SK-N-SH (cell line): Measurements from ENCODE around the gene SV2C. TPM values are rescaled to one million over a fixed set of nuclear protein-coding genes. Genes with fewer than 3 reads are reported as not detected.

ENCODE experiments used
- CTCF ChIA-PET: fragments of 300-600, 350-600 bp; formaldehyde crosslinking; extraction: SDS; loops from one replicate; lab custom pipeline; 2021; lab: Yijun Ruan, JAX
- POLR2A ChIA-PET: fragments of 350-600 bp; sonication (Branson Sonifier 250); formaldehyde crosslinking; extraction: SDS; loops from one replicate; lab custom pipeline; 2020; ENCODE audit warnings: antibody characterized with exemption, inconsistent platforms; lab: Yijun Ruan, JAX
- DNase-seq: peaks from one replicate; pipeline ENCODE4 v3.0.0; 2012
- H2AFZ ChIP-seq: fragments of 200-600 bp; sonication (generic); 2 replicates; pipeline ENCODE4 v1.8.1; 2016; ENCODE audit warnings: antibody characterized with exemption, mild to moderate bottlenecking, low read depth
- H3F3A ChIP-seq: fragments of 200-600 bp; sonication (generic); replicated peaks from 2 replicates; pipeline ENCODE3; 2016; ENCODE audit warnings: antibody characterized with exemption, mild to moderate bottlenecking; ENCODE audit not compliant: insufficient read depth
- H3K27ac ChIP-seq, 2 experiments: fragments of 200-500 bp in 1 of 2; fragments of 200-600 bp in 1 of 2; sonication (Bioruptor generic) in 1 of 2; sonication (generic), shearing (Covaris generic) in 1 of 2; 2 replicates each; pipeline versions ENCODE4 v1.5.1 to v1.6.1; 2014 to 2016; ENCODE audit warnings: low read depth in 2 of 2, inconsistent platforms in 1 of 2, low read length in 1 of 2, mild to moderate bottlenecking in 1 of 2, mixed read lengths in 1 of 2
- H3K27me3 ChIP-seq: fragments of 200-600 bp; sonication (generic), shearing (Covaris generic); 2 replicates; pipeline ENCODE4 v1.6.1; 2016; ENCODE audit warnings: mixed run types; ENCODE audit not compliant: insufficient read depth
- H3K36me3 ChIP-seq, 2 experiments: fragments of 200-500 bp in 1 of 2; fragments of 200-600 bp in 1 of 2; sonication (Bioruptor generic) in 1 of 2; sonication (generic) in 1 of 2; replicated peaks in 1 of 2; 2 replicates each; pipeline versions ENCODE3 to v1.5.1; 2014 to 2016; ENCODE audit warnings: low read length in 1 of 2, mild to moderate bottlenecking in 1 of 2; ENCODE audit not compliant: insufficient read depth in 2 of 2, control insufficient read depth in 1 of 2
- H3K4me1 ChIP-seq, 2 experiments: fragments of 200-500 bp in 1 of 2; fragments of 200-600 bp in 1 of 2; sonication (Bioruptor generic) in 1 of 2; sonication (generic), shearing (Covaris generic) in 1 of 2; 2 replicates each; pipeline versions ENCODE4 v1.5.1 to v1.6.1; 2014 to 2016; ENCODE audit warnings: low read depth in 1 of 2, low read length in 1 of 2, mixed run types in 1 of 2; ENCODE audit not compliant: insufficient read depth in 2 of 2, control insufficient read depth in 1 of 2
- H3K4me2 ChIP-seq: fragments of 200-600 bp; sonication (generic), shearing (Covaris generic); 2 replicates; pipeline ENCODE4 v1.6.1; 2017; ENCODE audit warnings: mixed run types
- H3K4me3 ChIP-seq, 2 experiments: fragments of 200-500 bp in 1 of 2; fragments of 200-600 bp in 1 of 2; sonication (Bioruptor generic) in 1 of 2; sonication (generic), shearing (Covaris generic) in 1 of 2; 2 replicates each; pipeline versions ENCODE4 v1.5.1 to v1.8.1; 2014 to 2016; ENCODE audit warnings: low read depth in 2 of 2, inconsistent platforms in 1 of 2, low read length in 1 of 2, mild to moderate bottlenecking in 1 of 2, mixed read lengths in 1 of 2, moderate library complexity in 1 of 2
- H3K79me2 ChIP-seq: fragments of 200-600 bp; sonication (generic); 2 replicates; pipeline ENCODE4 v1.8.1; 2017; ENCODE audit warnings: mild to moderate bottlenecking; ENCODE audit not compliant: insufficient read depth
- H3K9ac ChIP-seq: fragments of 200-600 bp; sonication (generic); 2 replicates; pipeline ENCODE4 v1.6.1; 2017; ENCODE audit warnings: mixed run types
- H3K9me2 ChIP-seq: fragments of 200-600 bp; sonication (generic); 2 replicates; pipeline ENCODE4 v1.6.1; 2017; ENCODE audit warnings: mixed run types
- H3K9me3 ChIP-seq: fragments of 200-600 bp; sonication (generic); 2 replicates; pipeline ENCODE4 v1.6.1; 2017; ENCODE audit warnings: mixed run types, mild to moderate bottlenecking, moderate library complexity
- H4K20me1 ChIP-seq: fragments of 200-600 bp; sonication (generic); 2 replicates; pipeline ENCODE4 v1.6.1; 2017; ENCODE audit warnings: mild to moderate bottlenecking, mixed run types; ENCODE audit not compliant: insufficient read depth
- CHD2 ChIP-seq: fragments of 150-350 bp; IDR thresholded peaks from 2 replicates; pipeline ENCODE4 v1.6.1; 2018; ENCODE audit warnings: low read length; ENCODE audit not compliant: partially characterized antibody
- ELF1 ChIP-seq: IDR thresholded peaks from 2 replicates; pipeline ENCODE4 v1.4.0; 2012
- EZH2phosphoT487 ChIP-seq: fragments of 200-600 bp; sonication (generic); IDR thresholded peaks from 2 replicates; pipeline ENCODE4 v1.6.1; 2017; ENCODE audit warnings: low read depth, mixed run types, mild to moderate bottlenecking, antibody characterized with exemption, moderate library complexity, borderline replicate concordance
- FOSL2 ChIP-seq: IDR thresholded peaks from 2 replicates; pipeline ENCODE4 v1.4.0; 2012; ENCODE audit warnings: low read depth, mild to moderate bottlenecking, moderate library complexity, borderline replicate concordance
- FOXJ3 ChIP-seq: sonication (generic); formaldehyde crosslinking; IDR thresholded peaks from 2 replicates; pipeline ENCODE4 v1.5.1; 2020; ENCODE audit warnings: mild to moderate bottlenecking, missing genetic modification reagents
- FOXM1 ChIP-seq: IDR thresholded peaks from 2 replicates; pipeline ENCODE4 v1.4.0; 2012; ENCODE audit warnings: low read depth, mild to moderate bottlenecking
- GABPA ChIP-seq: IDR thresholded peaks from 2 replicates; pipeline ENCODE4 v1.4.0; 2012; ENCODE audit warnings: low read depth, mild to moderate bottlenecking
- GATA2 ChIP-seq: sonication (generic); formaldehyde crosslinking; IDR thresholded peaks from 2 replicates; pipeline ENCODE4 v1.5.0; 2020; ENCODE audit warnings: mild to moderate bottlenecking, missing genetic modification reagents
- JUND ChIP-seq: IDR thresholded peaks from 2 replicates; pipeline ENCODE4 v1.4.0; 2012
- MEF2A ChIP-seq: IDR thresholded peaks from 2 replicates; pipeline ENCODE4 v1.4.0; 2012; ENCODE audit warnings: low read depth, borderline replicate concordance
- MXI1 ChIP-seq: IDR thresholded peaks from 2 replicates; pipeline ENCODE4 v1.6.1; 2012; ENCODE audit warnings: mild to moderate bottlenecking, low read depth, low read length, improper control_type of control experiment
- NRF1 ChIP-seq: IDR thresholded peaks from 2 replicates; pipeline ENCODE4 v1.6.1; 2012; ENCODE audit warnings: low read depth, mild to moderate bottlenecking, low read length
- POLR2AphosphoS5 ChIP-seq: IDR thresholded peaks from 2 replicates; pipeline ENCODE4 v1.6.1; 2012; ENCODE audit warnings: low read depth, low read length
- RAD21 ChIP-seq: IDR thresholded peaks from 2 replicates; pipeline ENCODE4 v1.6.1; 2012; ENCODE audit warnings: mild to moderate bottlenecking, low read length
- RCOR1 ChIP-seq: fragments of 150-350 bp; IDR thresholded peaks from 2 replicates; pipeline ENCODE4 v1.6.1; 2017; ENCODE audit warnings: antibody characterized with exemption, low read length
- RFX5 ChIP-seq: IDR thresholded peaks from 2 replicates; pipeline ENCODE4 v1.6.1; 2012; ENCODE audit warnings: mild to moderate bottlenecking, improper control_type of control experiment, low read length
- YY1 ChIP-seq: IDR thresholded peaks from 2 replicates; pipeline ENCODE4 v1.4.0; 2012; ENCODE audit warnings: low read depth, mild to moderate bottlenecking
- WGBS: methylation state at CpG from one replicate; pipeline ENCODE4 v1.1.6; 2017; ENCODE audit warnings: low lambda C conversion rate; 5-methylcytosine and 5-hydroxymethylcytosine counted together
- polyA plus RNA-seq, 3 experiments: library from polyadenylated mRNA; depleted of rRNA; stranded (reverse); fragments of >200 nt; gene quantifications; 2 replicates each; pipeline ENCODE4 v1.2.3, GENCODE V29; 2012
- TF ChIP-seq, protein P1 (sequence below): IDR thresholded peaks from 2 replicates; pipeline ENCODE4 v1.4.0; 2012; ENCODE audit warnings: low read depth
- TF ChIP-seq, protein P2 (sequence below): IDR thresholded peaks from 2 replicates; pipeline ENCODE4 v1.4.0; 2012; ENCODE audit warnings: low read depth, borderline replicate concordance
- TF ChIP-seq, protein P3 (sequence below): IDR thresholded peaks from 2 replicates; pipeline ENCODE4 v1.6.1; 2012; ENCODE audit warnings: mild to moderate bottlenecking, low read depth, low read length, moderate library complexity
- TF ChIP-seq, protein P4 (sequence below): IDR thresholded peaks from 2 replicates; pipeline ENCODE4; 2012

SV2C gene
- polyA plus RNA-seq, 1 of the 3 experiments (the other 2 are of a cell fraction) = 0.05 TPM

DNA sequence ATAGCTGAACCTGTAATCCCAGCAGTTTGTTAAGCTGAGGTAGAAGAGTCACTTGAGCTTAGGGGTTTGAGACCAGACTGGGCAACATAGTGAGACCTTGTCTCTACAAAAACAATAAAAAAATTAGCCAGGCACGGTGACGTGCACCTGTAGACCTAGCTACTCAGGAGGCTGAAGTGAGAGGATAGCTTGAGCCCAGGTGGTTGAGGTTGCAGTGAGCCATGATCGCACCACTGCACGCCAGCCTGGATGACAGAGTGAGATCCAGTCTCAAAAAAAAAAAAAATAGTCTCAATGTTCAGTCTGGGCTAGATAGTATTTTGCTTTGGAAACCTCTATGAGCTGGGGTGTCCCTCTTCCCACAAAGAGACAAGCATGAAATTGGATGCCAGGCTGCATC, 268.0 kb downstream of the SV2C start:
- ChIA-PET POLR2A (no interaction called here), CTCF (interaction anchor here (1.2 to 1.4 kb wide), 2 partner anchors 13 to 193 kb away, joined by 3 to 4 read pairs; no protein-coding TSS in a partner anchor)
- H3K27me3 ChIP-seq = no peaks in the 10 kb centered on the region
- no peaks in the 10 kb centered on the region for H3K4me1 ChIP-seq
- no peak overlapping the region for H2AFZ ChIP-seq
- H3K9me2 ChIP-seq = no peaks in the 10 kb centered on the region
- no peak for DNase-seq
- no peak overlapping the region for H3K27ac ChIP-seq
- H3K9me3 ChIP-seq = no peaks in the 10 kb centered on the region
- no peaks in the 10 kb centered on the region for H3F3A ChIP-seq
- H3K4me2 ChIP-seq = no peak overlapping the region
- no peak overlapping the region for H3K4me3 ChIP-seq
- WGBS = 58% methylated on average over 4 of the region's 4 CpGs
- TF ChIP-seq POLR2AphosphoS5 (no peak), ELF1 (no peak), MEF2A (no peak), GABPA (no peak), MXI1 (no peak), NRF1 (no peak), GATA2 (CRISPR knock-in tag) (no peak), FOSL2 (no peak)
- TF ChIP-seq, protein P1, sequence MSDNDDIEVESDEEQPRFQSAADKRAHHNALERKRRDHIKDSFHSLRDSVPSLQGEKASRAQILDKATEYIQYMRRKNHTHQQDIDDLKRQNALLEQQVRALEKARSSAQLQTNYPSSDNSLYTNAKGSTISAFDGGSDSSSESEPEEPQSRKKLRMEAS = no peak
- TF ChIP-seq, protein P2, sequence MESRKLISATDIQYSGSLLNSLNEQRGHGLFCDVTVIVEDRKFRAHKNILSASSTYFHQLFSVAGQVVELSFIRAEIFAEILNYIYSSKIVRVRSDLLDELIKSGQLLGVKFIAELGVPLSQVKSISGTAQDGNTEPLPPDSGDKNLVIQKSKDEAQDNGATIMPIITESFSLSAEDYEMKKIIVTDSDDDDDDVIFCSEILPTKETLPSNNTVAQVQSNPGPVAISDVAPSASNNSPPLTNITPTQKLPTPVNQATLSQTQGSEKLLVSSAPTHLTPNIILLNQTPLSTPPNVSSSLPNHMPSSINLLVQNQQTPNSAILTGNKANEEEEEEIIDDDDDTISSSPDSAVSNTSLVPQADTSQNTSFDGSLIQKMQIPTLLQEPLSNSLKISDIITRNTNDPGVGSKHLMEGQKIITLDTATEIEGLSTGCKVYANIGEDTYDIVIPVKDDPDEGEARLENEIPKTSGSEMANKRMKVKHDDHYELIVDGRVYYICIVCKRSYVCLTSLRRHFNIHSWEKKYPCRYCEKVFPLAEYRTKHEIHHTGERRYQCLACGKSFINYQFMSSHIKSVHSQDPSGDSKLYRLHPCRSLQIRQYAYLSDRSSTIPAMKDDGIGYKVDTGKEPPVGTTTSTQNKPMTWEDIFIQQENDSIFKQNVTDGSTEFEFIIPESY = no peak
- no peak overlapping the region for H3K9ac ChIP-seq
- no peaks in the 10 kb centered on the region for H3K36me3 ChIP-seq
- H3K79me2 ChIP-seq = no peaks in the 10 kb centered on the region
- no peaks in the 10 kb centered on the region for H4K20me1 ChIP-seq

DNA sequence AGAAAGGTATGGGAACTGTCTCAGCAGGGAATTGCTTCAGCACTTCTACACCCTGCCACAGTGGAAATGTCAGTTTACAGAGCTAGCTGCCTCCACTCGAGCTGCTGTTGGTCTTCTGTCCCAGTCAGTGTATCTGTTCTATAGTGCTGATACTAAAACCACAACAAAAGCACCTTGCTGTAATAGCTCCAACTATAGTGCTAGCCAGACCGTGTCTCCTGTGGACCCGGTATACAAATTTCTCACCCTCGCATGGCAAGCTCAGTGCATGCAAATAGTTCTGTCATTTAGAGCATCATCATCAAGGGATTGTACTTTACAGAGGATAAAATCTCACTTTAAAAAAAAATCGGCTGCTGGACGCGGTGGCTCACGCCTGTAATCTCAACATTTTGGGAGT, 268.4 kb downstream of the SV2C start:
- H4K20me1 ChIP-seq = no peaks in the 10 kb centered on the region
- H3K9me2 ChIP-seq = no peaks in the 10 kb centered on the region
- ChIA-PET POLR2A (interaction anchor here (0.6 kb wide), 1 partner anchor 33 kb away, joined by 3 read pairs; no protein-coding TSS in a partner anchor), CTCF (interaction anchor here (0.7 to 1.4 kb wide), 4 partner anchors 10 to 423 kb away, joined by 3 to 4 read pairs (median 4); no protein-coding TSS in a partner anchor)
- no peaks in the 10 kb centered on the region for H3K4me1 ChIP-seq
- DNase-seq = no peak
- H3K27ac ChIP-seq = no peak overlapping the region
- no peaks in the 10 kb centered on the region for H3F3A ChIP-seq
- no peaks in the 10 kb centered on the region for H3K36me3 ChIP-seq
- H3K4me3 ChIP-seq = no peak overlapping the region
- H3K9me3 ChIP-seq = no peaks in the 10 kb centered on the region
- H3K4me2 ChIP-seq = no peak overlapping the region
- 81% methylated on average over 8 of the region's 8 CpGs for WGBS
- no peak overlapping the region for H2AFZ ChIP-seq
- no peaks in the 10 kb centered on the region for H3K27me3 ChIP-seq
- no peaks in the 10 kb centered on the region for H3K79me2 ChIP-seq
- no peak overlapping the region for H3K9ac ChIP-seq
- TF ChIP-seq MXI1 (no peak), FOXM1 (no peak), FOSL2 (no peak), MEF2A (no peak), JUND (no peak), ELF1 (no peak), FOXJ3 (no peak), RFX5 (no peak), RCOR1 (no peak), YY1 (no peak), EZH2phosphoT487 (no peak), CHD2 (no peak), RAD21 (no peak)
- TF ChIP-seq, protein P3, sequence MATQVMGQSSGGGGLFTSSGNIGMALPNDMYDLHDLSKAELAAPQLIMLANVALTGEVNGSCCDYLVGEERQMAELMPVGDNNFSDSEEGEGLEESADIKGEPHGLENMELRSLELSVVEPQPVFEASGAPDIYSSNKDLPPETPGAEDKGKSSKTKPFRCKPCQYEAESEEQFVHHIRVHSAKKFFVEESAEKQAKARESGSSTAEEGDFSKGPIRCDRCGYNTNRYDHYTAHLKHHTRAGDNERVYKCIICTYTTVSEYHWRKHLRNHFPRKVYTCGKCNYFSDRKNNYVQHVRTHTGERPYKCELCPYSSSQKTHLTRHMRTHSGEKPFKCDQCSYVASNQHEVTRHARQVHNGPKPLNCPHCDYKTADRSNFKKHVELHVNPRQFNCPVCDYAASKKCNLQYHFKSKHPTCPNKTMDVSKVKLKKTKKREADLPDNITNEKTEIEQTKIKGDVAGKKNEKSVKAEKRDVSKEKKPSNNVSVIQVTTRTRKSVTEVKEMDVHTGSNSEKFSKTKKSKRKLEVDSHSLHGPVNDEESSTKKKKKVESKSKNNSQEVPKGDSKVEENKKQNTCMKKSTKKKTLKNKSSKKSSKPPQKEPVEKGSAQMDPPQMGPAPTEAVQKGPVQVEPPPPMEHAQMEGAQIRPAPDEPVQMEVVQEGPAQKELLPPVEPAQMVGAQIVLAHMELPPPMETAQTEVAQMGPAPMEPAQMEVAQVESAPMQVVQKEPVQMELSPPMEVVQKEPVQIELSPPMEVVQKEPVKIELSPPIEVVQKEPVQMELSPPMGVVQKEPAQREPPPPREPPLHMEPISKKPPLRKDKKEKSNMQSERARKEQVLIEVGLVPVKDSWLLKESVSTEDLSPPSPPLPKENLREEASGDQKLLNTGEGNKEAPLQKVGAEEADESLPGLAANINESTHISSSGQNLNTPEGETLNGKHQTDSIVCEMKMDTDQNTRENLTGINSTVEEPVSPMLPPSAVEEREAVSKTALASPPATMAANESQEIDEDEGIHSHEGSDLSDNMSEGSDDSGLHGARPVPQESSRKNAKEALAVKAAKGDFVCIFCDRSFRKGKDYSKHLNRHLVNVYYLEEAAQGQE = no peak
- TF ChIP-seq, protein P4, sequence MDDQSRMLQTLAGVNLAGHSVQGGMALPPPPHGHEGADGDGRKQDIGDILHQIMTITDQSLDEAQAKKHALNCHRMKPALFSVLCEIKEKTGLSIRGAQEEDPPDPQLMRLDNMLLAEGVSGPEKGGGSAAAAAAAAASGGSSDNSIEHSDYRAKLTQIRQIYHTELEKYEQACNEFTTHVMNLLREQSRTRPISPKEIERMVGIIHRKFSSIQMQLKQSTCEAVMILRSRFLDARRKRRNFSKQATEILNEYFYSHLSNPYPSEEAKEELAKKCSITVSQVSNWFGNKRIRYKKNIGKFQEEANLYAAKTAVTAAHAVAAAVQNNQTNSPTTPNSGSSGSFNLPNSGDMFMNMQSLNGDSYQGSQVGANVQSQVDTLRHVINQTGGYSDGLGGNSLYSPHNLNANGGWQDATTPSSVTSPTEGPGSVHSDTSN = no peak
- TF ChIP-seq, protein P1 = no peak
